NOMO-1 treated with DMSO at 0.1 percent for 48 hours (cell line): ENCODE measurements around the gene HOXD4.

ENCODE experiments used
- DNase-seq: peaks from one replicate; lab custom pipeline; 2025; ENCODE audit not compliant: unreplicated experiment; lab: John Stamatoyannopoulos, UW

Gene HOXD4

DNA sequence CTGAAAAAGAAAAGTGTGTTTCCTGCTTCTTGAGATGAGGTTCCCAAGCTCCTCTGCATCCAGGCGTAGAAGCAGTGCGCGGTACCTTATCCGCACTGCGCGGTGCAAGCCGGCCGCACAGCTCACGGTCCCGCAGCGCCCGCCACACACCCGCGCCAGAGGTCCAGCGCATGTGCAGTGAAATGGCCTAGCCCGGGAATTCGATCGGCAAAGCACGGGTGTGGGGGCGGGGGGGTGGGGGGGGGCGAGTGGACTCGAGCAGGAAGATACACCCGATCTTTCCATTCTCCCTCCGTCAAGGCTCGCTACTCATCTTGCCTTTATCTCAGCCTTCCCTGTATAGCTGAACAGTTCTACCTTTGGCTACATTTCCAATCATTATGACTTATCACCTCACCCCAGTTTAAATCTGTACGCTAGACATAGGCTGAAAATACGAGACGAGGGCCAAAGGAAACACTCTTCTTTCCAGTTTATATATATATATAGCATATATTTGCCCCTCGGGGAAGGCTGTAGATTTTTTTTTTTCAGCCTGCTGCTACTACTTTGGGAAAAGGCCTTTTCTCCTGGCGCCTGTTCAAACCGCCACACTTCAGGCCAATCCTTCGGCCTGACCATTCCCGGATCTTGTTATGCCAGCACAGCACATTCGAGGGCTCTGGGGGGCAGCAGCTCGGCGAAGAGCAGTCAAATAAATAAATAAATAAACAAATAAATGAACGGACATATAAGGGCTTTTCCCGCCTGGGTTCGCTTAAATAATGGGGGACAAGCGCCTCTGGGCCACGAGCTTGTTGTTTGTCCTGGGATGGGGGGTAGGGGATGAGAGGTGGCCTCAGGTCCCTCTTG is 11.5 kb upstream of the HOXD4 start:
- DNase-seq, result no peak

DNA sequence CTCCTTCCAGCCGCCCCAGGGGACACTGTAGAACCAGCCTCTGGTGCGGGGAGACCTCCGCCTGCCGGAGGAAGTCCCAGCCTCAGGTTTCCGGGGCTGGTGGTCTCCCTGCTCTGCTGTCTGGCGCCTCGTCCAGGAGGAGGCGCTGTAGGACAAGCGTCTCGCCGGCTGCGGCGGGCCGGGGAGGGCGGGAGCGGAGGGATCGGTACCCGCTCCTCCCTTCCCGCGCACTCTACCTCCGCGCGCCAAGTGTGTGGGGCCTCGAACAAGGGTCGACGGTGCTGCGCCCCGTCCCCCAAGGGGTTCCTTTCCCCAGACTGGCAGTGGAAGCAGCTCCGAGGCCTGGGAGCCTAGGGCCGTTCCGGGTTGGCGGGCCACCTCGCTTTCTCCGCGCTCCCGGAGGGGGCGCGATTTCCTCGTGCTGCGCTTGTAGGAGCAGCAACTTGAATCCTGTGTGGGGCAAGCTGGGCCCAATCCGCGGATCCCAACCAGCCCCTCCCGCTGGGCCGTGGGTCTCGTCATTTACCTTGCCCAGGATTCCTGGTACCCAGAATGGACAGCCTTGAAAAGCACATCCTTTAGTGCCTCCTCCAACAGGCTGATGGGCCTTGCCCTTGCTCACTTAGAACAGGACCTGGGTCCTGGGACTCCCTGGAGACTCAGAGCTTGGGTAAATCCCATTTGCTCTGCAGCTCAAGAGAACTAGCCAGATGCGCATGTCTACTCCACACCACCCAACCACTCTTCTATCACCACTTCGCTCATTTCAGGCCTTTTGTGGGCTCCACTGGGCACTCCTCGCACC is 10.6 kb upstream of the HOXD4 start:
- peak; percentile 49 for DNase-seq

DNA sequence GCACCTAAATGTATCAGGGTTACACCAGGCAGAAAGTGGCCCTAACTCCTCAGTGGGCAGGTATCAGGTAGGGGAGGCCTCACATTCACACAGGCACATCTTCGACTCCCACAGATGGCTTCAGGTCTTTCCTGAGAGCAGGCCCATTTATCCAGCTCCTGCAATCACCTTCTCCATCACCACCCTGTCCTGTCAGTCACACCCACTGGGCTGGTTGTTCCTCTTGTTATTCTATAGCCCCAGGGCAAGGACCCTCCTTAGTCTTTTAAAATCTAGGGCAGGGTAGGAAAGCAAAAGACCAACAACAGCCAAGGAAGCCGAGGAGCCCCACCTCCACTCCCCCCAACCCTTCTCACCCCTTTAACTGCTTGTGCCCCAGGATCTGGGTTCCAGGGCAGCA is 9.1 kb upstream of the HOXD4 start:
- no peak for DNase-seq

DNA sequence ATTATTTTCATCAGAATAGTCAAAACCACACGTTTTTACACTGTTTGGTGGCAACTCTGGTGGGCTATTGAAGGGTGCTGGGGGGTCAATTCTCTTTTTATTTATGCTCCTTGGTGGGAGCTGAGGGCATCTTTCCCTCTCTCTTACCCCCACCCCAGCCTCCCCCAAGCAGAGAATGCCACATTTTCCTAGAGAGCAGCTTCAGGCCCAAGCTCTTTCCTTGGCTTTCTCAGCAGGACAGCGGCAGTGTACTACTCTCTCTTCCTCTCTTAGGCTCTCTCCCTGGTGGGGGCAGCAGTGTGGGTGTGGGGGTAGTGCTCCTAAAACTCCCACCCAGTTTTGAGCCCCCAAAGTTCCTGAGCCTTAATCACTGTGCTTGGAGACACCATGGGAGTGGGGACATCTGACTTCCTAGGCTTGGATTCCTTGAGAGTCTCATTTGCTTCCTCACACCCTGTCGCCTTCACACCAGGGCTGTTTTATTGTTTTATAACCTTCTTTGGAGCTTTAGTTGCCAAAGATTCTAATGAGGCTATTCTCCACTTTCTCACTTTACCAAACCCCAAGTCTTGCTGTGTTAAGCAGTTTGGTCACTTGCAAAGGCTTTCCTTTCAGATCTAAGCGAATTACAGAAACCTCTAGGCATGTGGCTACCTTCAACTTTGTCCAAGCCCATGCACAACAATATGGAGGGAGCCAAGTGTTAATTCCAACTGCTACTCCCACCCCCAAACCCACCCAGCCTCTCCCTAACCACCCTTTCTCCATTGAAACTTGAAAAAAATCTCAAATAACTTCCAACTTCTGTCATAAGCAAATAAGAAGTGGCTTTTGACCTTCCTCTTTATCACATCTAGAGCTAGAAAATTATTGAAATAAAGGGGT is 6.0 kb upstream of the HOXD4 start:
- no peak for DNase-seq

DNA sequence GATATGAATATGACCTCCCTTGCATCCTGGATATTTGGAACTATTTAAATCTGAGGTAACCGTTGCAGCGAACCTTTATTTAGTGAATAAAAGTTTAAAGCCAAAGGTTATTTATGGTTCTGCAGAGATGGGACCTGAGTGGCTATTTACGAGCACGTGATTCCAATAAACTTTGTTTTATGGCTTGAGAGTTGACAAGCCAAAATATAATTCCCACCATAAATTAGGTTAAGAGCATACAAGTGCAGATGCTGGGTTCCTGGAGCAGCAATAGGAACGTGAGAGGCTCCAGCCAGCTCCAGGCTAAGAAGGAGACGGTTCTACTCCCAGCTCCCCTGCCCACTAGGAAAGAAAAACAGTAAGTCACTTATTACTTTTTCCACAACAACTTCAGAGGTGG is 5.2 kb upstream of the HOXD4 start:
- DNase-seq, result no peak

DNA sequence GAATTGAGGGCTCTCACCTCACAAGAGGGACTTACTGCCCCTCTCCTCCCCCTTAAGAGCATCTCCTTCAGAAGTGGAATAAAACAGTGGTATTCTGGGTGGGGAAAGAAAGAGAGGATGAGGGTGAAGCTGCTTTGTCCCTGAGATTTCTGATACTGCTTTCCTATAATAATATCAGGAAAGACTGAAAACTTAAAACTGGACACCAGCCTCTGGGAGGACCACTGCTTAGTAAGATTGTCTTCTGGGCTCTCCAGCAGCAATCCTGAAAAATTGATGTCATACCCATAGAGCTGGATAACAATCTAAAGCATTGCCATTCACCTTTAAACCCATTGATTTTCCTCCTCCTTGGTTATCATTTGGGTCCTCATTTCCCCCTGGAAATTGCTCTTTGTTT is 4.7 kb upstream of the HOXD4 start:
- DNase-seq, result no peak

DNA sequence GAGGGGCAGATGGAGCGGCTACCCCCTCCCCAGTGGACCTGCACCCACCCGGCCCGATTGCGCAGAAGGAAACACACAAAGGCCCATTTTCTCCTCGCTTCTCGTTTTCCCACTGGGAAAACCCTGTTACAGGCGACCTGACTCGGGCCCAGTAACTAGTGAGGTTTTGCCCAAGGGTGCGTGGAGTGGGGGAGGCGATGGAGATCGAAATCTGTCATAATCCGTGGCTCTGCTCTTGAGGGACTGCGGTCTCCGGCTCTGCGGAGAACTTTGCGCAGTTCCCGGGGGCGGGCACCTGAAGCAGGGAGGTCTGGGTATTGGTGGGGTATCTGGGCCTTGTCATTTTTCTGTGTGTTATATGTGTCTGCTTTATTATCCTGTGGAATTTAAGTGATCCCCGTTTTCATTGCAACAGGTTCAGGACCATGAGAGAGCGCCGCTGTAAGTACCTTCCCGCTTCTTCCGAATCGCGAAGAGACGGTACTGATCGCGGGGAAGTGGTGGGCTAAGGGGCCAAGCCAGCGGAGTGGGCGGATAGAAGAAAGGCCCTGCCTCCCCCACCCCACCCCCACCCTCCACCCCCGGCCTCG is 4.0 kb upstream of the HOXD4 start:
- DNase-seq, result no peak

DNA sequence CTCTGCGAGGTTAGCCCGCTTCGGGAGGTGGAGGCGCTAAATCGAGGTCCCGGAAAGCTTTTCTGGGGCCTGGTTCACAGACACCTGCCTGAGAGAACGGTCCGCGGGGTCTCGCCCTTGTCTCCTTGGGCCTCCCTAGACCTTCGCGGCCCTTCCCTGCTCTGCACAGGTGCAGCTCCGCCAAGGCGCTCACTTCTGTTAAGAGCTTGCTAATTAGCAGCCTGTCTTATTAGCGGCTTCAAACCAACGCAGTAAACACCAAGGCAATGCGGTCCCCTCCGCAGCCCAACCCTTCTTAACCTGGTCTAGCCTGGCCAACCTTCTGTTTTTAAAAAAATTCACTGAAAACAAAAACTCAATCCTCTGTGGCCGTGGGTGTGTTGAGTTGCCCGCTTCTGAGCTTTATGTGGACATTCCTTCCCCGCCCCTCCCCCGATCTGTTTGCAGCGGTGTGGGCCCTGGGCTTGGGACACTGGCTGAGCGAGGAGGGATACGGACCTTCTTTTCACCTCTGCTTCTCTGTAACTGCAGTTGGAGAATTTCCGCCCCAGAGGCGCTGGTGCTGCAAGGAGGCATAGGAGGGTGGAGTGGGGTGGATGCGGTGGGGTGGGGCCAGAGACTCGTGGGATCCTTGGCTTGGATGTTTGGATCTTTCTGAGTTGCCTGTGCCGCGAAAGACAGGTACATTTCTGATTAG is 3.4 kb upstream of the HOXD4 start:
- DNase-seq, result no peak

DNA sequence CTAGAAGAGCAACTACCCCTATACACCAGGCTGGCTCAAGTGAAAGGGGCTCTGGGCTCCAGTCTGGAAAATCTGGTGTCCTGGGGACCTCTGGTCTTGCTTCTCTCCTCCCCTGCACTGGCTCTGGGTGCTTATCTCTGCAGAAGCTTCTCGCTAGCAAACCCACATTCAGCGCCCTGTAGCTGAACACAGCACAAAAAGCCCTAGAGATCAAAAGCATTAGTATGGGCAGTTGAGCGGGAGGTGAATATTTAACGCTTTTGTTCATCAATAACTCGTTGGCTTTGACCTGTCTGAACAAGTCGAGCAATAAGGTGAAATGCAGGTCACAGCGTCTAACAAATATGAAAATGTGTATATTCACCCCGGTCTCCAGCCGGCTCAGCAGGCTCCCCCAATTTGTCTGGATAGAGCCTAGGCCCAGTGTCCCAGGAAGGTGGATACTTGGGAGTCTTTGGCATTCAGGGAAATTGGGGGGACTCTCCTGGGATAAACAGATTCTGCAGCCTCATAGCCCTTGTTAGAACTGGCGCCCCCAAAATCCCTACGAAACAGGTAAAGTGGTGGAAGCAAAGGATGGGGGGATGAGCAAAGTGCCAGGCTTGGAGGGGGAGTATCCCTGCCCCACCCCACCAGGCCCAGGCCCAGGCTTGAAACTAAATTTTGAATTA is 2.5 kb upstream of the HOXD4 start:
- DNase-seq, result no peak

DNA sequence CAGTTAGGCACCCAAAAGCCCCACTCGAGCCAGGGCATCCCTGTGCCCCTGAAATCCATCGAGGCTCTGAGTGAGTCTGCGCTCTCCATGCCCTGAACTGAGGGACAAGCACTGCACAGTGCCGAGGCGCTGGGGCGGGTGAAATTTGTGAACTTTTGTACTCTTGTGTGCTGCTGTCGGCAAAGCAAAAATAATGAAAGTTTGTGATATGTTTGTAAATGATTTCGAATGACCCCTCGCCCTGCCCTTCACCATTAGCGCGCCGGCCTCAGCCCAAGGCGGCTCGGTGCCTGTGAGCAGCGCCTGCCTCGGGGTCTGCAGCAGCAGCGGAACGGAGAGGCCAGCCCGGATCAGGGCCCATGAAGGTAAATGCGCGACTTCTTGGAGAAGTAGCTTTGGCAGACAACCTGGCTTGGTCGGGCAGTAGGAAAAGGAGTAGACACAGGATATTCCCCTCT is 1.8 kb upstream of the HOXD4 start:
- no peak for DNase-seq

DNA sequence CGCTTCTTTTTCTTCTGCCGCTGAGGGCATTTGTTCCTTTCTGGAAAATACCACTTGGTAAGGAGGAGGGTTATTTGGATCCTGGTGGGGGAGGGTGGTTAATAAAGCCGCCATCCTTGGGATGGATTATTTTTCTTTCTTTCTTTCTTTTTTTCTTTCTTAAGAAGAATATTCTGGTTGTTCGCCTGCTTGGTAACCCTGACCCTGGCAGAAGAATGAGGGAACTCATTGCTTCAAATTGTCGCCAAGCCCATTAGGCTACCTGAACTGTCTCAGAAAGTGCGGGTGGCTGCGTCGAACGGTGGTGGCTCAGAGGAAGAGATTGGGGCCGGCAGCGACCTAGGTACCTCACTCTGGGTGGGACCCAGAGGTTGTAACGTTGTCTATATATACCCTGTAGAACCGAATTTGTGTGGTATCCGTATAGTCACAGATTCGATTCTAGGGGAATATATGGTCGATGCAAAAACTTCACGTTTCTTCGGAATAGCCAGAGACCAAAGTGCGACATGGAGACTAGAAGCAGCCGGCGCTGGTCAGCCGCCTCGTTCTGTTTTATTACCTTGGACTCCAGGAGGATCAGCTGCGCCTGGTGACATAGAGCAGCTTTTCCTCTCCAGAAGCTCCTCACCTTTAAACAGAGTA is 1.3 kb upstream of the HOXD4 start:
- no peak for DNase-seq

DNA sequence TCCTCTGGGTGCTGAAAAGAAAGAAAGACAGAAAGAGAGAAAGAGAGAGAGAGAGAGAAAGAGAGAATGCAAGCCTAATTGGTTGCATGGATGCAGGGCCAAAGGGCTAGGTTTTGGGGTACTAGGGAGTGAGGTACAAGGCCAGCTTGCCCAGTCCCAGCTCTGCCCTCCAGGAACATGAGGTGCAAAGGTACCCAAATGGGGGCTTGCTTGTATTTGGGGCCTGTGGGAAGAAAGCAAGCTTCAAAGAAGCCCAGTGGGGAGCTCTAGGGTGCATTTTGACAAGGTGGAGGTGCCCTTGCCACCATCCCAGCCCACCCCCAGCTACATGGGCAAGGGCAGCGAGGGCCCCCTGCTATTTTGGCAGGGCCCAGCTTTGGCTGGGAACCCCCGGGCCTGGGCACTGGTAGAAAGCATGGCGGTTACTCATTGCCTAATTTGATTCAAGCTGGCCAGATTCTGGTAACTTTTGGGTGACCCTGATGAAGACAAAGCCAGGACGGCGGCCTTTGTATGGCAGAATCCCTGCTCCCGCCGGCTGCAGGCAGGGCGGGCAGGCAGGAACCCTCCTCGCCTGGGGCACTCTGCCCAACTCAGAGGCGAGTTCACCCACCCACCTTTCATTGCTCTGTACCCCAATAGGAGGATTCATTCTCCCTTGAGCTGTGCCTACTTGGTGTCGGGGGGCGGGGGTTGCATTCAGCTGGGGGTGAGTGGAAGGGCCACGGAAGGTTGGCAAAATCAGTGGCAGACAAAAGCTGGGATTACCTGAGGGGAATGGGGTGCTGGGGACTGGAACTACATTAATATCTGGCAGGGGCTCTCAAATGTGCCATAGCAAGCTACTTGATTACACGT is 537 bp upstream of the HOXD4 start:
- no peak for DNase-seq

DNA sequence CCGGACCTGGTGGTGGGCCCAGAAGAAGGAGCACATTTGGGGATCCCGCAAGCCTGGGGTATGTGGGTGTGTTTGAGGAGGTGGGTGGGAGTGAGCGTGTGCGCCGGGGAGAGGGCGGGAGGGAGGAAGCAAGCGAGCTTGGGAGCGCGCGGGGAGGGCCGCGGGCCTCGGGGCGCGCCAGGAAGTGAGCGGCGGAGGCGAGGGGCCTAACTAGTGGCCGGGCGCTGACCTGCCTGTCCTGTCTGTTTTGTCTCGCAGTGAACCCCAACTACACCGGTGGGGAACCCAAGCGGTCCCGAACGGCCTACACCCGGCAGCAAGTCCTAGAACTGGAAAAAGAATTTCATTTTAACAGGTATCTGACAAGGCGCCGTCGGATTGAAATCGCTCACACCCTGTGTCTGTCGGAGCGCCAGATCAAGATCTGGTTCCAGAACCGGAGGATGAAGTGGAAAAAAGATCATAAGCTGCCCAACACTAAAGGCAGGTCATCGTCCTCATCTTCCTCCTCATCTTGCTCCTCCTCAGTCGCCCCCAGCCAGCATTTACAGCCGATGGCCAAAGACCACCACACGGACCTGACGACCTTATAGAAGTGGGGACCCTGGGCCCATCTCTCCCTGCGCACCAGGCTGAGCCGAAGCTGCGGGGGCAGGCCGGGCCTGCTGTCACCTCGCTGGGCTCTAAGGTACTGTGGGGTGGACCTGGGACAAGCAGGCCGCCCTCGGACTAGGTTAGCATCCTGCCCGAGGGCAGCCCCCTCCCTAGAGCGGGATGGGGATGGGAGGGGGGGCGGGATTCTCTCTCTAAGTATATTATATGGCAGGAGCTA is 1.2 kb downstream of the HOXD4 start:
- DNase-seq, result no peak

DNA sequence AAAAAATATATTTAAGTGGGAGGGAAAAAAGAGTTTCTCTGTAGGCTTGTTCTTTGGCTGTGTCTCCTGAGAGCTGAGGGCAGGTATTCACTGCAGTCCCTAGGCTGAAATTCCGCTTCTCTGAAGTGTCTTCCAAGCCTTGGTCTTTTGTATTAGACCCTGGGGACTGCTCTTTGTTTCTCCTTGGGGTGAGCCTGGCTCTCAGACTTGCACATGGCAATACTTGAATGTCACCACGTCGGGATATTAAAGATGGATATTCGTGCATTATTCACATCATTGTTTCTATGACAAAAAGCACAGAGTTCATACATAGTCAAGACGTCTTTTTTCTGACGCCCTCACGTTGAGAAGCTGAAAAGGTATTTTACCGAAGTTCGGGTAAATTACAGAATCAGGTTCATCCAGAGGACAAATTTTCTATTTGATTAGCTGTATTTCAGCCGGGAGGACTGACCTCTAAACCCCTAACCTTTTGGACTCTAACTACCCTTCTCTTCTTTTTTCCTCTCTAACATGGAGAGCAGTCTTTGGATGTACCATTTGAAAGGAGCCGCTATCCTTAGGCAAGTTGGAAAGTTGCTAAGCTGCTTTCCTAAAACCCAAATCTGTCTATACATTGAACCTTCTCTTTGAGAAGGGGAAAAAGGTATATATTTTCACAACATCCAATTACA is 3.4 kb downstream of the HOXD4 start:
- no peak for DNase-seq

DNA sequence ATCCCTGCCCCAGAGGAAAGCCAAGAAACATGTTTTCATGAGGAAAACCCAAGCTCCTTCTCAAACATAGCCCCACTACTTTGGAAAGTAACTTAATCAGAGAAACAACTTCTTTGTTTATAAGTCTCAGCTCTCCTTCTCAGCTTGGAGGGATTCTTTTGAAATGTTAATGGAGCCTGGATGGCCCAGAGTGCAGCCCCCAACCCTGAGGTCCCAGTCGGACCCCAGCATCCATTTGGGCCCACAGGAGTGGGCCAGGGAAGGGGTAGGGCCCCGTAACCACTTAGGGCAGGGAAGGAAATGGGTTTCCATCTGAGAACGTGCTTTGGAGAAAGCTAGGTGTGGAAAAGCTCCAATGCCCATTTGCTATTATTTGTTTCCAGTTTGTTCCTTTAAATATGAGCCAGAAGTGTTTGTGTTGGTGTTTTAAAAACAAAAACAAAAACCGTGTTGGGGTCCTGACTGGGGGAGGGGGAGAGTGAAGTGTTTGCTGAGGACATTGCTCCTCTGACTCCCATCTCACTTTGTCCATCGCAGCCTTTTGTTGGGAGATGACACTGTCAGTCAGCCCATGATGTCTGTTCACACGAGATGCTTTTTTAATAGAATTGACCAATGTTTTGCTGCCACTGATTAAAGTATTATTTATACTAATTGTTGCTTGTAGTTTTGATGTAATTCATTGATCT is 4.2 kb downstream of the HOXD4 start:
- DNase-seq, result no peak

DNA sequence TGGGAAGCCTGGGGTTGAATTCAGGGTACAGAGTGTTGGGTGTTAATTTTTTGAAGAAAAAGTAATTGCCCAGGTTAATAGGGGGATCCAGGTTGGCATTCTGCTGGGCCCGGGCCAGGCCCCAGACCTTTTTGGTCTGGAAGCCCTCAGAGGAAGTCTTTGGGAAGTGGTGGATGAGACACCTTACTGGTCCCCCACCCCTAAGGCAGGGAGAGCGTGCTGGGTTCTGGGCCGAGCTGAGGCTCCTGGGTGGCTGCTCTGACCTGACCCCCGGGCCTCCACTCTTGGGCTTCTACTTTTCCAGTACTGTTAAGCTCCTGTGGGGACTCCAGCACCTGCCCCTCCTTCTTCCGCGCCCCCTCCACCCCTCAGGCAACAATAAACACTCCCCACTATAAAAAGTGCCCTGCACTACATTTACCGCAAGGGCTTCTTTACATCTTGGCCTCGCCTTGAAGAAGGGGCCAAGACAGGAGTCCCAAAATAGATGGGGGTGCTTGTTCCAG is 5.0 kb downstream of the HOXD4 start:
- DNase-seq, result no peak
